Endothelial cell of umbilical vein (primary cell): ENCODE measurements around the gene ADAP1. TPM values are rescaled to one million over a fixed set of nuclear protein-coding genes. Genes with fewer than 3 reads are reported as not detected.

ENCODE experiments used
- BruUV-seq: library from RNA; stranded (reverse); fragments of 400-500 nt; replicated peaks from 2 replicates; lab custom pipeline; 2021; lab: Mats Ljungman, UMichigan
- CTCF ChIA-PET: fragments of 300-600, 350-600 bp; sonication (Branson Sonifier 250); formaldehyde crosslinking; loops from one replicate; lab custom pipeline; 2021; ENCODE audit warnings: antibody characterized with exemption, inconsistent platforms; lab: Charles Lee
- POLR2A ChIA-PET: fragments of 300-600, 350-600 bp; sonication (Branson Sonifier 250); formaldehyde crosslinking; loops from one replicate; lab custom pipeline; 2021; ENCODE audit warnings: antibody characterized with exemption, inconsistent platforms; lab: Charles Lee
- DNase-seq: peaks from one replicate; pipeline ENCODE4 v3.0.0-alpha.2; 2011; ENCODE audit warnings: low read depth, low spot score
- FAIRE-seq: peaks from 2 replicates; lab custom pipeline; 2011; peaks lifted over from hg19 to GRCh38; lab: Jason Lieb, UNC
- H2AFZ ChIP-seq: 2 replicates; pipeline ENCODE4 v1.6.0; 2012; ENCODE audit warnings: low read depth, low read length, control low read depth, inconsistent platforms
- H3K27ac ChIP-seq: 2 replicates; pipeline ENCODE4 v1.5.1; 2011; ENCODE audit warnings: low read depth, mild to moderate bottlenecking, control low read depth, low read length, moderate library complexity; ENCODE audit not compliant: insufficient read depth
- H3K27me3 ChIP-seq, 2 experiments: 2 replicates each; pipeline versions ENCODE4 v1.6.0 to v1.6.1; 2011; ENCODE audit warnings: low read length in 2 of 2, mixed read lengths in 1 of 2; ENCODE audit not compliant: control insufficient read depth in 2 of 2, insufficient read depth in 2 of 2
- H3K36me3 ChIP-seq, 2 experiments: 2 replicates in 1 of 2; 3 replicates in 1 of 2; pipeline ENCODE4 v1.5.1; 2011; ENCODE audit warnings: low read length in 2 of 2, mild to moderate bottlenecking in 1 of 2, moderate library complexity in 1 of 2; ENCODE audit not compliant: control insufficient read depth in 2 of 2, insufficient read depth in 2 of 2; ENCODE audit errors: extremely low read depth in 1 of 2
- H3K4me1 ChIP-seq: 3 replicates; pipeline ENCODE4 v1.5.1; 2011; ENCODE audit warnings: mild to moderate bottlenecking, low read length; ENCODE audit not compliant: control insufficient read depth, insufficient read depth; ENCODE audit errors: extremely low read depth
- H3K4me2 ChIP-seq: 2 replicates; pipeline ENCODE4 v1.6.1; 2011; ENCODE audit warnings: low read length, control low read depth, mixed read lengths; ENCODE audit not compliant: insufficient read depth
- H3K4me3 ChIP-seq, 3 experiments: fragments of 200-600 bp in 1 of 3; sonication (generic), shearing (Covaris generic) in 1 of 3; replicated peaks in 1 of 3; 2 replicates each; pipeline ENCODE4 v1.5.1; 2011 to 2016; ENCODE audit warnings: control low read depth in 3 of 3, low read length in 3 of 3, mild to moderate bottlenecking in 2 of 3, inconsistent platforms in 1 of 3, low read depth in 1 of 3, moderate library complexity in 1 of 3; ENCODE audit not compliant: insufficient read depth in 1 of 3
- H3K79me2 ChIP-seq: 2 replicates; pipeline ENCODE4 v1.6.0; 2012; ENCODE audit warnings: low read length, inconsistent platforms; ENCODE audit not compliant: control insufficient read depth, insufficient read depth
- H3K9ac ChIP-seq: replicated peaks from 2 replicates; pipeline ENCODE3; 2011; ENCODE audit warnings: low read length, control low read depth; ENCODE audit not compliant: insufficient read depth; ENCODE audit errors: extremely low read depth
- H3K9me1 ChIP-seq: replicated peaks from 3 replicates; pipeline ENCODE4 v1.6.0; 2011; ENCODE audit warnings: mild to moderate bottlenecking, low read length; ENCODE audit not compliant: control insufficient read depth, insufficient read depth; ENCODE audit errors: extremely low read depth
- H3K9me3 ChIP-seq: replicated peaks from 2 replicates; pipeline ENCODE4 v1.5.1; 2012; ENCODE audit warnings: low read length, inconsistent platforms; ENCODE audit not compliant: control insufficient read depth, insufficient read depth
- H4K20me1 ChIP-seq: replicated peaks from 2 replicates; pipeline ENCODE3; 2011; ENCODE audit warnings: mild to moderate bottlenecking, low read length; ENCODE audit not compliant: control insufficient read depth, insufficient read depth; ENCODE audit errors: extremely low read depth
- EZH2 ChIP-seq: IDR thresholded peaks from 2 replicates; pipeline ENCODE4 v1.6.1; 2012; ENCODE audit warnings: borderline replicate concordance, low read depth, mild to moderate bottlenecking, moderate library complexity, low read length, inconsistent platforms; ENCODE audit not compliant: severe bottlenecking
- FOS ChIP-seq: IDR thresholded peaks from 2 replicates; pipeline ENCODE4 v1.6.1; 2011; ENCODE audit warnings: mild to moderate bottlenecking, low read length, moderate library complexity, borderline replicate concordance; ENCODE audit not compliant: insufficient read depth
- GATA2 ChIP-seq: IDR thresholded peaks from 2 replicates; pipeline ENCODE4 v1.7.0; 2011; ENCODE audit warnings: low read depth, mild to moderate bottlenecking, moderate library complexity, mixed read lengths, low read length; ENCODE audit not compliant: insufficient read length, insufficient read depth
- JUN ChIP-seq: IDR thresholded peaks from 2 replicates; pipeline ENCODE4 v1.6.1; 2011; ENCODE audit warnings: borderline replicate concordance, low read depth; ENCODE audit not compliant: insufficient read length, insufficient read depth
- MYC ChIP-seq: IDR thresholded peaks from one replicate; pipeline ENCODE4 v1.6.1; 2011; ENCODE audit warnings: mild to moderate bottlenecking, low read depth, low read length
- POLR2A ChIP-seq: IDR thresholded peaks from 2 replicates; pipeline ENCODE4 v1.6.1; 2012; ENCODE audit warnings: low read depth, mild to moderate bottlenecking, control low read depth, low read length
- POLR2AphosphoS5 ChIP-seq: IDR thresholded peaks from 2 replicates; pipeline ENCODE4 v1.6.1; 2012; ENCODE audit warnings: low read depth, mild to moderate bottlenecking, control low read depth, low read length, moderate library complexity; ENCODE audit not compliant: insufficient read depth
- dilution Hi-C: fragments of 300-500 bp; cut with MboI; formaldehyde crosslinking; loops from one replicate; pipeline ENCODE4 v1.15.0; 2019; ENCODE audit warnings: low sequenced_read_pairs; ENCODE audit not compliant: extremely low pct_ligation_motif_present
- intact Hi-C: fragments of 100-400 bp; cut with micrococcal nuclease; formaldehyde crosslinking; loops from one replicate; pipeline ENCODE4 v1.10.0; 2022
- polyA plus RNA-seq, 4 experiments: library from polyadenylated mRNA; depleted of rRNA in 3 of 4; stranded (reverse) in 3 of 4; unstranded in 1 of 4; fragments of >200 nt; gene quantifications; 2 replicates each; pipeline versions ENCODE4 v1.2.1 to v1.2.3, GENCODE V29; 2011 to 2012; ENCODE audit warnings: missing spikeins in 1 of 4
- total RNA-seq: library from RNA; stranded (reverse); gene quantifications from 2 replicates; pipeline ENCODE4 v1.2.3, GENCODE V29; 2021
- TF ChIP-seq, protein P1 (sequence below), 2 donors: IDR thresholded peaks; 1 replicate in 1 of 2; 2 replicates in 1 of 2; pipeline ENCODE4 v1.5.1; 2011; ENCODE audit warnings: low read length in 2 of 2, mild to moderate bottlenecking in 2 of 2, moderate library complexity in 2 of 2, control low read depth in 1 of 2, inconsistent platforms in 1 of 2, low read depth in 1 of 2; ENCODE audit not compliant: insufficient read depth in 1 of 2; ENCODE audit errors: extremely low read depth in 1 of 2
- TF ChIP-seq, protein P2 (sequence below): IDR thresholded peaks from 2 replicates; pipeline ENCODE4 v1.6.1; 2011; ENCODE audit not compliant: insufficient read depth, insufficient read length

Gene ADAP1
- total and polyA plus RNA-seq, 2 donors (not counting 3 experiments of a cell fraction or from before 2014, with no cell fraction given), result 0.49 to 0.58 TPM

GRCh38 chr7:901388-902154 is 52.9 kb downstream of the ADAP1 start:
- Histone ChIP-seq H3K27ac (no peak overlapping the region), H3K4me1 (peaks cover 6% of the 10 kb centered on the region), H3K36me3 (no peaks in the 10 kb centered on the region), H3K27me3 (peaks cover 3 to 5% of the 10 kb centered on the region in 2 experiments), H3K4me3 (no peak overlapping the region), H4K20me1 (no peaks in the 10 kb centered on the region), H3K79me2 (no peaks in the 10 kb centered on the region), H3K4me2 (no peak overlapping the region), H3K9me1 (no peaks in the 10 kb centered on the region), H2AFZ (peak overlapping the region; percentile 60), H3K9ac (no peak overlapping the region), H3K9me3 (no peaks in the 10 kb centered on the region)
- DNase-seq (peak; percentile 55), FAIRE-seq (peak; percentile 82)
- intact Hi-C loops (loop anchor here (1.0 kb wide), 1 partner anchor 25 kb away; the partner anchor contains the start of gene GET4), dilution Hi-C loops (no loop called here)
- POLR2A ChIA-PET, result no interaction called here
- CTCF ChIA-PET, result interaction anchor here (0.7 to 1.1 kb wide), 5 partner anchors 10 to 275 kb away, joined by 3 to 4 read pairs (median 3); no protein-coding TSS in a partner anchor
- no TSS peak for BruUV-seq
- TF ChIP-seq, protein P1, sequence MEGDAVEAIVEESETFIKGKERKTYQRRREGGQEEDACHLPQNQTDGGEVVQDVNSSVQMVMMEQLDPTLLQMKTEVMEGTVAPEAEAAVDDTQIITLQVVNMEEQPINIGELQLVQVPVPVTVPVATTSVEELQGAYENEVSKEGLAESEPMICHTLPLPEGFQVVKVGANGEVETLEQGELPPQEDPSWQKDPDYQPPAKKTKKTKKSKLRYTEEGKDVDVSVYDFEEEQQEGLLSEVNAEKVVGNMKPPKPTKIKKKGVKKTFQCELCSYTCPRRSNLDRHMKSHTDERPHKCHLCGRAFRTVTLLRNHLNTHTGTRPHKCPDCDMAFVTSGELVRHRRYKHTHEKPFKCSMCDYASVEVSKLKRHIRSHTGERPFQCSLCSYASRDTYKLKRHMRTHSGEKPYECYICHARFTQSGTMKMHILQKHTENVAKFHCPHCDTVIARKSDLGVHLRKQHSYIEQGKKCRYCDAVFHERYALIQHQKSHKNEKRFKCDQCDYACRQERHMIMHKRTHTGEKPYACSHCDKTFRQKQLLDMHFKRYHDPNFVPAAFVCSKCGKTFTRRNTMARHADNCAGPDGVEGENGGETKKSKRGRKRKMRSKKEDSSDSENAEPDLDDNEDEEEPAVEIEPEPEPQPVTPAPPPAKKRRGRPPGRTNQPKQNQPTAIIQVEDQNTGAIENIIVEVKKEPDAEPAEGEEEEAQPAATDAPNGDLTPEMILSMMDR (IDR thresholded peaks at IDR 0.05; ENCODE audit: extremely low read depth in 1 of 2, insufficient read depth in 1 of 2, low read depth in 1 of 2, low read length in 2 of 2), result no peak
- TF ChIP-seq JUN (no peak), POLR2A (no peak), GATA2 (no peak), EZH2 (no peak), FOS (no peak), MYC (no peak), POLR2AphosphoS5 (no peak)
- TF ChIP-seq, protein P2, sequence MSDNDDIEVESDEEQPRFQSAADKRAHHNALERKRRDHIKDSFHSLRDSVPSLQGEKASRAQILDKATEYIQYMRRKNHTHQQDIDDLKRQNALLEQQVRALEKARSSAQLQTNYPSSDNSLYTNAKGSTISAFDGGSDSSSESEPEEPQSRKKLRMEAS, result no peak
